Right lobe of liver (tissue), 4 donors: ENCODE results near the gene BAX.
A peak's percentile ranks its signal among the peaks of the same experiment; 100 is the strongest.

Experiments
- POLR2A ChIP-seq: fragments of 450-650 bp; IDR thresholded peaks from one replicate; pipeline ENCODE4 v1.6.1; 2017; ENCODE audit warnings: antibody characterized with exemption, mild to moderate bottlenecking
- TF ChIP-seq, protein P1 (sequence below), 4 donors: fragments of 200-600 bp in 3 of 4; fragments of 450-650 bp in 1 of 4; IDR thresholded peaks; one replicate each; pipeline versions ENCODE4 v1.5.1 to v1.8.0; 2016 to 2022; ENCODE audit warnings: antibody characterized with exemption in 4 of 4, mild to moderate bottlenecking in 2 of 4
- donor health status: DM: no; HTN: no; CAD: no.
- donor health status: DM: no; HTN: no; CAD: no.
- donor health status: DM: no; HTN: yes; CAD: no.

DNA sequence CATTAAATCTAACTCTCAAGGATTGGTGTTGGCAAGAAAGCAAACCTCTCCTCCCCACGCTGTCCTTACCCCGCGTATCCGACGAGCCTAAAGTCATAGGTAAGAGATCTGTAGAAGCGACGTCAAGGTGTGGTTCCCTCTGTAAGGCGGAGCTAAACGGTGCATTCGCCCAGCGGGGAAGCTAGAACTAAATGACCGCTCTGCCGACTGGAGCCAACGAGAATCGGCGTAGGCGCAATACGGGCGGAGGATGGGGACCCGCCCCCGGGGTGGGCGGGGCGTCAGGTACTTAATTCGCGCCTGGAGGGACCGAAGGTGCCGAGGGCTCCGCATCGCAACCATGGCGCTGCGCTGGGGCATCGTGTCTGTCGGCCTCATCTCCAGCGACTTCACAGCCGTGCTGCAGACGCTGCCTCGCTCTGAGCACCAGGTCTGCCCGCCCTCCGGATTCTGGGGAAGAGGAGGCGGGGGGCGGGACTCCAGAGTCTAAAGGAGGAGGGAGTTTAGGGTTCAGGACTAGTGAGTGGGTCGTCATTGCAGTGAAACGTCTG, 21.2 kb upstream of the BAX start, which contains the start of gene DHDH:
- TF ChIP-seq POLR2A: peak; percentile 23
- TF ChIP-seq, protein P1, sequence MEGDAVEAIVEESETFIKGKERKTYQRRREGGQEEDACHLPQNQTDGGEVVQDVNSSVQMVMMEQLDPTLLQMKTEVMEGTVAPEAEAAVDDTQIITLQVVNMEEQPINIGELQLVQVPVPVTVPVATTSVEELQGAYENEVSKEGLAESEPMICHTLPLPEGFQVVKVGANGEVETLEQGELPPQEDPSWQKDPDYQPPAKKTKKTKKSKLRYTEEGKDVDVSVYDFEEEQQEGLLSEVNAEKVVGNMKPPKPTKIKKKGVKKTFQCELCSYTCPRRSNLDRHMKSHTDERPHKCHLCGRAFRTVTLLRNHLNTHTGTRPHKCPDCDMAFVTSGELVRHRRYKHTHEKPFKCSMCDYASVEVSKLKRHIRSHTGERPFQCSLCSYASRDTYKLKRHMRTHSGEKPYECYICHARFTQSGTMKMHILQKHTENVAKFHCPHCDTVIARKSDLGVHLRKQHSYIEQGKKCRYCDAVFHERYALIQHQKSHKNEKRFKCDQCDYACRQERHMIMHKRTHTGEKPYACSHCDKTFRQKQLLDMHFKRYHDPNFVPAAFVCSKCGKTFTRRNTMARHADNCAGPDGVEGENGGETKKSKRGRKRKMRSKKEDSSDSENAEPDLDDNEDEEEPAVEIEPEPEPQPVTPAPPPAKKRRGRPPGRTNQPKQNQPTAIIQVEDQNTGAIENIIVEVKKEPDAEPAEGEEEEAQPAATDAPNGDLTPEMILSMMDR (IDR thresholded peaks at IDR 0.05): no peak
